GM12801 (cell line): ENCODE data around the gene TMPRSS11A.

Experiments
- TF ChIP-seq, protein P1 (sequence below): IDR thresholded peaks from one replicate; pipeline ENCODE4 v1.5.1; 2011; ENCODE audit warnings: control low read depth; ENCODE audit not compliant: insufficient read length; ENCODE audit errors: extremely low read depth

TMPRSS11A gene

DNA sequence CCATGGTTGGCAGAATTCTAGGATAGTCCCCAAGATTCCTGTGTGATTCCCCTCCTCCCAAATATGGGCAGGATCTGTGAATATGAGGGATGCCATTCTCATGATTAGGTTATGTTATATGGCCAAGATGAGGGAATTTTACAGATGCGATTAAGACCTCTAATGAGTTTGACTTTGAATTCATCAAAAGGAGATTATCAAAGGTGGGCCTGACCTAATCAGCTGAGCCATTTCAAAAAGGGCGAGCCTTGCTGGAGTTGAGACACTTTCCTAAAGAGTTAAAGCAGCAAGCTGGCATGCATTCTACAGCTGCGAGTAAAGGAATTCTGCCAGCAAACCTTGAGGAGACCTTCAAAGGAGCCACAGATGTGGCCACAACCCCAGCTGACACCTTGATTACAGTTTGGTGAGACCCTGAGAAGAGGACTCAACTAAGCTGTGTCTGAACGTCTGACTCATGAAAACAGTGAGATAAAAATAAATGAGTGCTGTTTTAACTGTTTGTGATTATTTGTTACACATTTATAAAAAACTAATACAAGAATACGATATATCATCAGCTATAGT, 47.8 kb downstream of the TMPRSS11A start:
- TF ChIP-seq, protein P1, sequence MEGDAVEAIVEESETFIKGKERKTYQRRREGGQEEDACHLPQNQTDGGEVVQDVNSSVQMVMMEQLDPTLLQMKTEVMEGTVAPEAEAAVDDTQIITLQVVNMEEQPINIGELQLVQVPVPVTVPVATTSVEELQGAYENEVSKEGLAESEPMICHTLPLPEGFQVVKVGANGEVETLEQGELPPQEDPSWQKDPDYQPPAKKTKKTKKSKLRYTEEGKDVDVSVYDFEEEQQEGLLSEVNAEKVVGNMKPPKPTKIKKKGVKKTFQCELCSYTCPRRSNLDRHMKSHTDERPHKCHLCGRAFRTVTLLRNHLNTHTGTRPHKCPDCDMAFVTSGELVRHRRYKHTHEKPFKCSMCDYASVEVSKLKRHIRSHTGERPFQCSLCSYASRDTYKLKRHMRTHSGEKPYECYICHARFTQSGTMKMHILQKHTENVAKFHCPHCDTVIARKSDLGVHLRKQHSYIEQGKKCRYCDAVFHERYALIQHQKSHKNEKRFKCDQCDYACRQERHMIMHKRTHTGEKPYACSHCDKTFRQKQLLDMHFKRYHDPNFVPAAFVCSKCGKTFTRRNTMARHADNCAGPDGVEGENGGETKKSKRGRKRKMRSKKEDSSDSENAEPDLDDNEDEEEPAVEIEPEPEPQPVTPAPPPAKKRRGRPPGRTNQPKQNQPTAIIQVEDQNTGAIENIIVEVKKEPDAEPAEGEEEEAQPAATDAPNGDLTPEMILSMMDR: no peak

- TF ChIP-seq, protein P1: no peak
Measured at GRCh38 chr4:67912080-67912479, 51.2 kb downstream of the TMPRSS11A start.

- TF ChIP-seq, protein P1: no peak
Measured at GRCh38 chr4:67911638-67912037, 51.7 kb downstream of the TMPRSS11A start.

GRCh38 chr4:67911141-67911540, 52.2 kb downstream of the TMPRSS11A start:
- TF ChIP-seq, protein P1: no peak

DNA sequence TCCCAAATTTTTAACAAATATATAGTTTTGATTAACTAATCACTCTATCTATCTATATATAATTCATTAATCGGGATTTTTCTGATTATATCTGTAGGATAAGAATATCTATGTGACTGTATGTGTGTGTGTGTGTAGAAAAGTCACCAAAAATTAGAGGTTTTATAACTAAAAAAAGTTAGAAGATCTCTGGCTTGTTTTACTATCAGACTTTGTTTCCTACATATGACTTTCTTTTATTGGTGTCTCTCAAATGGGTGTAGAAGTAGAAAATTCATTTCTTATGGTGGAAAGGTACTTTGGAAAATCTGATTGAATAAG, 52.7 kb downstream of the TMPRSS11A start:
- TF ChIP-seq, protein P1: no peak

GRCh38 chr4:67909905-67910584, 53.2 kb downstream of the TMPRSS11A start:
- TF ChIP-seq, protein P1: no peak

DNA sequence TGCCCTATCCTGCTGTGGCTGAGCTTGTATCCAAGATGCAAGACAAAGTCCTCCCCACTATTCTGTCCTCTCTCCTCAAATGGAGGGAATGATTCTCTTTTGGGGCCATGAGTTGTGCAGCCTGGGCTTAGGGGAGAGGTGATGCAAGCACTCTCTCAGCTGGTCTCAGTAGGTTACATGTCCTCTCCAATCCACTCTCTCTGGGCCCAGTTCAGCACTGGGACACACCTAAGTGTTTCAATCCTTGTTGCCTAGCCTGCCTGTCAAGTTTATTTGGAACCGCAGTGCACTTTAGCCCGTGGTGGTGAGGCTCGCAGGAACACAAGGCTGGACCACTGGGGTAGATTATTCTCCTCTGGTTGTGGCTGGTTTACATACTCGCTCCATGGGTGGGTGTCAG, 55.6 kb downstream of the TMPRSS11A start:
- TF ChIP-seq, protein P1: no peak
